Upper lobe of left lung (tissue), 4 donors: Measurements from ENCODE around the gene ARMC12.

Source experiments
- POLR2AphosphoS5 ChIP-seq, 2 donors: sonication (generic); formaldehyde crosslinking; IDR thresholded peaks; one replicate each; pipeline ENCODE4 v1.5.1; 2017; ENCODE audit warnings: antibody characterized with exemption in 2 of 2
- TF ChIP-seq, protein P1 (sequence below), 6 experiments: fragments of 450-650 bp in 4 of 6; fragments of 200-600 bp in 2 of 6; sonication (generic) in 2 of 6; IDR thresholded peaks; one replicate each; pipeline ENCODE4 v1.5.1; 2016 to 2019; ENCODE audit warnings: antibody characterized with exemption in 6 of 6

DNA sequence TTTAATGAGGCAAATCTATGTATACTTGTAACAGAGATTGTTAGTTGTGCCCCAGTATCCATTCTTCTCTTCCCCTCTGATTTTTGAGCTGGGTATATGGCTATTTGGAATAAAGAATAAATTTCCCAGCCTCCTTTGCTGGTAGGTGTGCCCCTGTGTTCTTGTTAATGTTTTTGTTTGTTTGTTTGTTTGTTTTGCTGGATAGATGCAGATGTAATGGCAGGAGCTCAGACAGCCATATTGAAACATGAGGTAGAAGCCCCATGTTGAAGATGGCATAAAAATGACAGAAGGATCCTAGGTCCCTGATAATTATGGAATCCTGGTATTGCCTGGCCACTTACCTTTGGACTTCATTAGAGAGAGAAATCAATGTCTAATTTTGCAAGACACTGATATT, 28.2 kb upstream of the ARMC12 start:
- TF ChIP-seq, protein P1, sequence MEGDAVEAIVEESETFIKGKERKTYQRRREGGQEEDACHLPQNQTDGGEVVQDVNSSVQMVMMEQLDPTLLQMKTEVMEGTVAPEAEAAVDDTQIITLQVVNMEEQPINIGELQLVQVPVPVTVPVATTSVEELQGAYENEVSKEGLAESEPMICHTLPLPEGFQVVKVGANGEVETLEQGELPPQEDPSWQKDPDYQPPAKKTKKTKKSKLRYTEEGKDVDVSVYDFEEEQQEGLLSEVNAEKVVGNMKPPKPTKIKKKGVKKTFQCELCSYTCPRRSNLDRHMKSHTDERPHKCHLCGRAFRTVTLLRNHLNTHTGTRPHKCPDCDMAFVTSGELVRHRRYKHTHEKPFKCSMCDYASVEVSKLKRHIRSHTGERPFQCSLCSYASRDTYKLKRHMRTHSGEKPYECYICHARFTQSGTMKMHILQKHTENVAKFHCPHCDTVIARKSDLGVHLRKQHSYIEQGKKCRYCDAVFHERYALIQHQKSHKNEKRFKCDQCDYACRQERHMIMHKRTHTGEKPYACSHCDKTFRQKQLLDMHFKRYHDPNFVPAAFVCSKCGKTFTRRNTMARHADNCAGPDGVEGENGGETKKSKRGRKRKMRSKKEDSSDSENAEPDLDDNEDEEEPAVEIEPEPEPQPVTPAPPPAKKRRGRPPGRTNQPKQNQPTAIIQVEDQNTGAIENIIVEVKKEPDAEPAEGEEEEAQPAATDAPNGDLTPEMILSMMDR (IDR thresholded peaks at IDR 0.05): no peak
- no peak for TF ChIP-seq POLR2AphosphoS5 (IDR thresholded peaks at IDR 0.05)
